ENCODE measurements around the gene RBM43.

Gene RBM43

GRCh38 chr2:151200844-151201243, 60.8 kb downstream of the RBM43 start:
- TF ChIP-seq POLR2AphosphoS5 (IDR thresholded peaks at IDR 0.05; ENCODE audit: low read depth, low read length) (no peak), TAF1 (IDR thresholded peaks at IDR 0.05; ENCODE audit: borderline replicate concordance, insufficient read depth, low read length) (no peak), SIN3A (IDR thresholded peaks at IDR 0.05; ENCODE audit: borderline replicate concordance, insufficient read depth, low read length) (no peak), FOXP2 (optimal IDR thresholded peaks at IDR 0.05; ENCODE audit: borderline replicate concordance, extremely low read depth, extremely low read length, insufficient read depth) (no peak)
- TF ChIP-seq, protein P1, sequence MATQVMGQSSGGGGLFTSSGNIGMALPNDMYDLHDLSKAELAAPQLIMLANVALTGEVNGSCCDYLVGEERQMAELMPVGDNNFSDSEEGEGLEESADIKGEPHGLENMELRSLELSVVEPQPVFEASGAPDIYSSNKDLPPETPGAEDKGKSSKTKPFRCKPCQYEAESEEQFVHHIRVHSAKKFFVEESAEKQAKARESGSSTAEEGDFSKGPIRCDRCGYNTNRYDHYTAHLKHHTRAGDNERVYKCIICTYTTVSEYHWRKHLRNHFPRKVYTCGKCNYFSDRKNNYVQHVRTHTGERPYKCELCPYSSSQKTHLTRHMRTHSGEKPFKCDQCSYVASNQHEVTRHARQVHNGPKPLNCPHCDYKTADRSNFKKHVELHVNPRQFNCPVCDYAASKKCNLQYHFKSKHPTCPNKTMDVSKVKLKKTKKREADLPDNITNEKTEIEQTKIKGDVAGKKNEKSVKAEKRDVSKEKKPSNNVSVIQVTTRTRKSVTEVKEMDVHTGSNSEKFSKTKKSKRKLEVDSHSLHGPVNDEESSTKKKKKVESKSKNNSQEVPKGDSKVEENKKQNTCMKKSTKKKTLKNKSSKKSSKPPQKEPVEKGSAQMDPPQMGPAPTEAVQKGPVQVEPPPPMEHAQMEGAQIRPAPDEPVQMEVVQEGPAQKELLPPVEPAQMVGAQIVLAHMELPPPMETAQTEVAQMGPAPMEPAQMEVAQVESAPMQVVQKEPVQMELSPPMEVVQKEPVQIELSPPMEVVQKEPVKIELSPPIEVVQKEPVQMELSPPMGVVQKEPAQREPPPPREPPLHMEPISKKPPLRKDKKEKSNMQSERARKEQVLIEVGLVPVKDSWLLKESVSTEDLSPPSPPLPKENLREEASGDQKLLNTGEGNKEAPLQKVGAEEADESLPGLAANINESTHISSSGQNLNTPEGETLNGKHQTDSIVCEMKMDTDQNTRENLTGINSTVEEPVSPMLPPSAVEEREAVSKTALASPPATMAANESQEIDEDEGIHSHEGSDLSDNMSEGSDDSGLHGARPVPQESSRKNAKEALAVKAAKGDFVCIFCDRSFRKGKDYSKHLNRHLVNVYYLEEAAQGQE (IDR thresholded peaks at IDR 0.05; ENCODE audit: insufficient read depth in 1 of 2, low read depth in 2 of 2, low read length in 2 of 2): no peak

GRCh38 chr2:151200277-151200676, 61.4 kb downstream of the RBM43 start:
- TF ChIP-seq TAF1 (IDR thresholded peaks at IDR 0.05; ENCODE audit: borderline replicate concordance, insufficient read depth, low read length): no peak
- no peak for TF ChIP-seq POLR2AphosphoS5 (IDR thresholded peaks at IDR 0.05; ENCODE audit: low read depth, low read length)
- TF ChIP-seq, protein P1 (IDR thresholded peaks at IDR 0.05; ENCODE audit: insufficient read depth in 1 of 2, low read depth in 2 of 2, low read length in 2 of 2): no peak
- no peak for TF ChIP-seq FOXP2 (optimal IDR thresholded peaks at IDR 0.05; ENCODE audit: borderline replicate concordance, extremely low read depth, extremely low read length, insufficient read depth)
- TF ChIP-seq SIN3A (IDR thresholded peaks at IDR 0.05; ENCODE audit: borderline replicate concordance, insufficient read depth, low read length): no peak

- TF ChIP-seq, protein P1 (IDR thresholded peaks at IDR 0.05; ENCODE audit: insufficient read depth in 1 of 2, low read depth in 2 of 2, low read length in 2 of 2): no peak
Measured at GRCh38 chr2:151198645-151199044, 63.0 kb downstream of the RBM43 start.
